ENCODE data around the gene ARHGAP29. TPM values are rescaled to one million over a fixed set of nuclear protein-coding genes. Genes with fewer than 3 reads are reported as not detected.

The ARHGAP29 gene
- total and polyA plus RNA-seq, 7 donors = 1.2 to 48.2 (median 23.2) TPM

DNA sequence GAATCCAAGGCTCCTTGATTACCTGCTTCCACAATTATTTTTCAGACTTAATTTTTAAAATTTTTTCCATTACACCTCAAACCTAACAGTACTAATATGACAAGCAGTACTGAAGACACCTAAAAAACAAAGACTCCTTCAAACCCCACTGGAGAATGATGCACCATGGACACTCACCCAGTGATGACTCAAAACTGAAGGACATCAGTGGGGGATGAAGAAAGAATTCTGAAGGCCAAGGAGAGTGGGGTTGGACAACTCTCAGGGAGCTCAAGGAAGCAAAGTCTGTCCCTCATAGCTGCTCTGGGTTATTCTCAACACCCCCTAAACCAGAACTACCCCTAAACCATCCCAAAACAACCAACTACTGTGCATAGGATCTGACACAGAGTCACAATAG lies 2.4 kb upstream of the ARHGAP29 start:
- peaks cover 0 to 17% (median 9%) of the 10 kb centered on the region in 4 donors for H3K4me1 ChIP-seq
- peaks cover 0 to 8% (median 2%) of the 10 kb centered on the region in 4 donors for H3K9me3 ChIP-seq
- intact Hi-C loops (cut with DNase I) = loop anchor here (5.0 to 10.0 kb wide), 3 partner anchors 88 to 395 kb away; partner anchors contain the start of gene ABCD3
- no peaks in the 10 kb centered on the region for H3K27me3 ChIP-seq
- H3K27ac ChIP-seq = no peak overlapping the region
- no peak for TF ChIP-seq POLR2AphosphoS5 (IDR thresholded peaks at IDR 0.05)
- TF ChIP-seq CTCF (IDR thresholded peaks at IDR 0.05) = no peak
- no peak for TF ChIP-seq POLR2A (IDR thresholded peaks at IDR 0.05)
- DNase-seq = no peak
- H3K4me3 ChIP-seq = no peak overlapping the region
- no peaks in the 10 kb centered on the region for H3K36me3 ChIP-seq

DNA sequence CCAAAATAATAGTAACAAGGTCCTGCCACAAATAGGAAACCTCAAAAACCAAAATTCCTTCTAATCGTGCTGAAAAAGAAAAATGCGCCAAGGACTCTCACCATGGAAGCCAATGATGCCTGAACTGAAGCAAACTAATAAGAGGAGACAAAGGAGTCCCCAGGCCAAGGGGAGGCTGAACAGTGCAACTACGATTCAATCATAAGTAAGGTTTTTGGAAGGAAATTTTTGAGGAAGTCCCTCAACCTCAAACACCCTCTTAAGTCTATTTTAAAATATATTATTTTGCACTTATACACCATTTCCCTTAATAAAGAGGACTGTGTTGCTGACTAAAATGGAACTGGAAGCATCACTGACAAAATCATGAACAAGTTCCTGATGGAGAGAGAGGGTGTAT lies 1.7 kb upstream of the ARHGAP29 start:
- no peak overlapping the region for H3K4me3 ChIP-seq
- H3K4me1 ChIP-seq = peaks cover 0 to 17% (median 9%) of the 10 kb centered on the region in 4 donors
- H3K36me3 ChIP-seq = no peaks in the 10 kb centered on the region
- H3K27ac ChIP-seq = no peak overlapping the region
- TF ChIP-seq POLR2A (IDR thresholded peaks at IDR 0.05) = no peak
- TF ChIP-seq POLR2AphosphoS5 (IDR thresholded peaks at IDR 0.05) = no peak
- TF ChIP-seq CTCF (IDR thresholded peaks at IDR 0.05) = no peak
- no peak for TF ChIP-seq EP300 (IDR thresholded peaks at IDR 0.05)
- DNase-seq = no peak
- H3K27me3 ChIP-seq = no peaks in the 10 kb centered on the region
- H3K9me3 ChIP-seq = peaks cover 0 to 8% (median 2%) of the 10 kb centered on the region in 4 donors
- intact Hi-C loops (cut with DNase I) = loop anchor here (5.0 to 10.0 kb wide), 3 partner anchors 88 to 394 kb away; partner anchors contain the start of gene ABCD3
- WGBS, 2 donors = 60 to 80% methylated on average over 3 of the region's 3 CpGs

DNA sequence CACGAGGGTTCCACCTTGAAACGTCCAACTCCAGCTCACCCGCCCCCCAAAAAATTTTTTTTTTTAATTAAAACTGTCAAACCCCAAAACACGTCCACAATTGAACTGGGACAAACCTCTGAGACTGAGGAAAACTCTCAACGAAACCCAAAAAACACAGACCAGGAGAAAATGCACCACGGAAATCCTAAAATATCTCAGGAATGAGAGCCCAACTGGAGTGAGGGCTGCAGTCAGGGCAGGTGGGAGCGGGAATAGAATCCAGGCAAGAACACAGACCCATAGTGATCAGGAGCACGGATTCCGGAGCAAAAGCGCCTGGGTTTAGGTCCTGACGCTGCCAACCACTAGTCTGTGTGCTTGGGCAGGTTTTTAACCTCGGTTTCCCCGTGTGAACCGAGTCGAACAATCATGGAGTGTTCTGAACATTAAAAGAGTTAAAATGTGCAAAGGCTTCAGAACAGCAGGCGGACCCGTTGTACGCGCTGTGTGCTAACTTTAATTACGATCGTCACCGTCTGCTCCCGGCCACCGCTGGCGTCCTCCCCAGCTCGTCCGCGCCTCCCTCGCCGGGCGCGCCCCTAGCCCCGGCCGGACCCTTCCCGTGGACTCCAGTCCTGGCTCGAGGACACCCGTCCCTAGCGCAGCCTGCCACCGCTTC lies 624 bp downstream of the ARHGAP29 start:
- Histone ChIP-seq H3K9me3 (no peaks in the 10 kb centered on the region), H3K27me3 (no peaks in the 10 kb centered on the region), H3K4me3 (peak overlapping the region; percentile 68 to 96 (median 88)), H3K27ac (peak overlapping the region; percentile 83 to 94 (median 88)), H3K36me3 (no peaks in the 10 kb centered on the region), H3K4me1 (peaks cover 0 to 17% (median 9%) of the 10 kb centered on the region in 4 donors)
- TF ChIP-seq POLR2AphosphoS5 (IDR thresholded peaks at IDR 0.05) (peak in 1 of 4 donors; percentile 4), CTCF (IDR thresholded peaks at IDR 0.05) (peak in 2 of 4 experiments; percentile 17 to 18), EP300 (IDR thresholded peaks at IDR 0.05) (no peak), POLR2A (IDR thresholded peaks at IDR 0.05) (no peak)
- 1% methylated on average over 39 of the region's 39 CpGs for WGBS, 2 donors
- intact Hi-C loops (cut with DNase I) = loop anchor here (2.0 to 10.0 kb wide), 4 partner anchors 91 to 392 kb away; partner anchors contain the start of gene ABCD3
- DNase-seq = peak; percentile 70

- intact Hi-C loops (cut with DNase I) = loop anchor here (2.0 to 10.0 kb wide), 4 partner anchors 91 to 391 kb away; partner anchors contain the start of gene ABCD3
- H3K27me3 ChIP-seq = no peaks in the 10 kb centered on the region
- H3K4me1 ChIP-seq = peaks cover 0 to 24% (median 9%) of the 10 kb centered on the region in 4 donors
- TF ChIP-seq POLR2AphosphoS5 (IDR thresholded peaks at IDR 0.05) (no peak), CTCF (IDR thresholded peaks at IDR 0.05) (no peak), EP300 (IDR thresholded peaks at IDR 0.05) (no peak), POLR2A (IDR thresholded peaks at IDR 0.05) (no peak)
- DNase-seq = no peak
- 4 to 5% methylated on average over 6 of the region's 6 CpGs for WGBS, 2 donors
- H3K27ac ChIP-seq = peak overlapping the region; percentile 83 to 94 (median 88)
- no peaks in the 10 kb centered on the region for H3K9me3 ChIP-seq
- H3K36me3 ChIP-seq = no peaks in the 10 kb centered on the region
- peak overlapping the region; percentile 68 to 96 (median 88) for H3K4me3 ChIP-seq
Observed at GRCh38 chr1:94236013-94236491, 1.3 kb downstream of the ARHGAP29 start.

Data from sigmoid colon (tissue), 7 donors.